Fibroblast of lung (primary cell): ENCODE measurements around the gene PAX3.

Source experiments
- CTCF ChIP-seq, 2 donors: IDR thresholded peaks in 1 of 2; conservative IDR thresholded peaks in 1 of 2; 1 replicate in 1 of 2; 2 replicates in 1 of 2; pipeline ENCODE4 v1.5.1; 2011 to 2012; ENCODE audit warnings: low read length in 2 of 2, control low read depth in 1 of 2, inconsistent platforms in 1 of 2, low read depth in 1 of 2, mild to moderate bottlenecking in 1 of 2
- EZH2 ChIP-seq: IDR thresholded peaks from 2 replicates; pipeline ENCODE4 v1.5.1; 2012; ENCODE audit warnings: low read length, control low read depth, mild to moderate bottlenecking; ENCODE audit errors: missing control alignments

GRCh38 chr2:222217712-222218111 is 81.1 kb downstream of the PAX3 start:
- TF ChIP-seq CTCF (conservative IDR thresholded peaks at IDR 0.05 in 1 of 2, IDR thresholded peaks at IDR 0.05 in 1 of 2; ENCODE audit: low read depth in 1 of 2, low read length in 2 of 2) (no peak), EZH2 (no peak)
